SW 1271 (cell line): Measurements from ENCODE around the gene MAPK4.

Experiments used
- DNase-seq, 2 experiments: peaks; one replicate each; lab custom pipeline; 2025; lab: John Stamatoyannopoulos, UW

Gene MAPK4

DNA sequence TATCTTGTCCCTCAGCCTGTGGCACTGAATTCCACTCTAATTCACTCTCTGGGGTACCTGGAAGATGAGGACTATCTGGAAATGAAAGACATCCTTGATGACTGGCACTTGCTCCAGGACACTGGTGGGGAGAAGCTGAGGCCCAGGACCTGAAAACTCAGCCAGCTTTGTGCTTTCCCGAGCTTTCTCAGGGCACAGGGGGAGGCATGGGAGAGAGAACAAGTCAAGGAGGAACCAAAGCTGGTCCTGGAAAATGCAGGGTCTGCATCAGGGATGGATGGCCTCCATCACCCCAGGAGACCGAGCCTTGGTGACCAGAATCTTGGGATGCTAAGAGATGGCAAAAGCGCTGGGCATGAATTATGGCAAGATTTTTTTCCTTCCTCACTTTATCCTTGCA is 65.1 kb downstream of the MAPK4 start:
- DNase-seq: no peak

DNA sequence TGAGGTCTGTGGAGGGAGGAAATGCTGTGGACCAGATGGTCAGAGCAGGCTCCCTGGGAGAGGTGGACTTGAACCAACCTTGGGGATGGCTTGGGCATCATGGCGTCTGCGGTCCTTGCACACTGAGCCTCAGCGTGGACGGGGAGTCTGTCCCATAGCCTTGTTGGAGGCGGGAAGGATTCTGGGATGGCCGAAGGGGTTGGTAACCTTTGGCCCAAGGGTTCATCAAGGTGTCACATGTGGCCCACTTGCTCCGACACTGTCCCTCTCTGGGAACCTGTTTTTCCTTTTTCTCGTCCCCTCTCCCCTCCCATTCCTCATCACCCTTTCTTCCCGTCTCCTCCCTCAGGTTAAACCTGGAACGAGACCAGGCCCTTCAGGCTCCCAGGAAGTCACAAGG is 66.4 kb downstream of the MAPK4 start:
- DNase-seq: no peak

DNA sequence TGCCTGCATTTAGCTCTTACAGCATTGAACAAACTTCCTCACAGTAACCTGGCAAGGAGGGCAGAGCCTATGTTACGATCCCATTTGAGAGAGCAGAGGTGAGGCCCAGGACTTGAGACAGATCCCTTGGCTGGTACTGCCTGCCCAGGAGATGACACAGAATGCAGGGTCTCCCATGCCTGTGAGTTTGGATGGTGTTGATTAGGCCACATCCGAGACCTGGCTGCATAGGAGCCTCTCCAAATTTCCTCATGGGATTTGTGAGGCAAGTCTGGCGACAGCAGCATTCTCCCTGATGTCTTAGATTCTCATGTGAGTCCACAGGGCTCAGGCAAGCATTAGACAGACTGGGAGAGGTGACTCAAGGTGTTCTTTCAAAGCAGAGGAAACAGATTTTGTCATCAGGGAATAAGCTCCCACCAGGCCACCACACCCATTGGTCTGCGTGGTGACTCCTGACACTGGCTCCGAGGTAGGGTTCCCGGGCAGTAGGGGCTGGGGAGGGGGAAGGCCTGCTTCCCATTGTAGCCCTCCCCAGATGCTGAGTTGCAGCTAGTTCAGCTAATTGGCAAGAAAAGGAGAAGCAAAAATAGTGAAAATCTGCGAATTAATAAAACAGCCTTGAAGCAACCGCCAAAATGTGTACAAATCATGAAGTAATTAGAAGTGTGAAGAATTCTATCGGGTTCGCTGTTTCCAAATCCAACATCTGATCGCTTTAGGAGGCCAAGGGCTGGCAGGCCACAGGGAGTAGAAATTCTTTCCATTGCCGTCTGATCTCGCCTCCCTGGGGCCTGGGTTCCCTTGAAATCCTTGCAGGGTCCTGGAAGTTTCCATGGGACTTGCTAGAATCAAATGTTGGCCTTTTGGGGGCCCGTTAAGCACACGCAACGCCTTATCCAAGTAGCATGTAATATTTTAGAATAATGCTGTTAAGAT is 68.0 kb downstream of the MAPK4 start:
- DNase-seq: no peak

DNA sequence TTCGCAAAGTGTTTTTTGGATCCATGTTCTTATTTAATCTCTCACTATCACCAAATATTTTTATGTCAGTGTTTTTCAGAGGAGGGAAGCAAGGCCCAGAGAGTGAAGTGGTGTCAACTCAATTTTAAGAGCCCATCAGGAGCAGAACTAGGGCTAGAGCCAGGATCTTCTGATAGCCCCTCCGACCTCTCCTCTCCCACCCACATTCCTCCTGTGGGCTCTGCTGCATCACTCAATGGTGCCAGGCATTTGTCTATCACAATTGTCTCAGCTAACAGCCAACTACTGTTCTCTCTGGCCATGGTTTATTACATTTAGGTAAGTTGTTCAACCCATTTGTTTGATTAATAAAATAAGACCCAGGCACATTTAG is 68.6 kb downstream of the MAPK4 start:
- no peak for DNase-seq

DNA sequence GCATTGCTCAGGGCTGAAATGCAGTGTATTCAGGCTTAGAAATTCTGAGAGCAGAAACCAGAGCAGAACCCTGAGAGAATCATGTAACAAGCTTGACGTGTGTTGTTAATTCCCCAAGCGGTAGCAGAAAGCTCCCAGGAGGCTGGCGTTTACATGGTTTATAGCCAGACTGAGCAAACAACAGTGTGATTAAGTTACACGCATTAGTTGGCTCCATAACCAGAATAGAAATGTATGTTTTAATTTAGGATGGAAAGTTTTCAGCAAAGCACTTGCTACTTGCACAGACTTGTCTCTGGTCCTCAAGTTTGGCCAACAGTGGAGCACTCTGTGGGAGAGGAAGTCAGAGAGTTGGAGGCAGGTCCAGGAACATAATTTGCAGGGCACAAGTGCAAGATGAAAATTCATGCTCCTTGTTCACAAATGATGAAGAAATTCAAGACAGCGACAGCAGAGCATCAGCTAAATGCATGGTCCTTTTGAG is 69.3 kb downstream of the MAPK4 start:
- DNase-seq: no peak

DNA sequence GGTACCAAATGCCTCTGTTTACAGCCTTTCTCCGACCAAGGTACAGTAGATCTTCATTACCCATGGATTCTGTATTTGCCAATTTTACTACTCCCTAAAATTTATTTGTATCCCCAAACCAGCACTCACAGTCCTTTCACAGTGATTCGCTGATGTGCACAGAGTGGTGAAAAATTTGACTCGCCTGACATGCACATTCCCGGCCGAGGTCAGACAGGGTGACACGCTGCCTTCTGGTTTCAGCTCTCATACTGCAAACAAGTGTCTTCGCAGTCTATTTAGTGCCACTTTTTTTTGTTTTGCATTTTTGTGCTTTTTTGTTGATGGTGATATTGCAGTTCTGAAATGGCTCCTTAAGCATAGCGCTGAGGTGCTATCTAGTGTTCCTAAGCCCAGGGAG is 71.0 kb downstream of the MAPK4 start:
- no peak for DNase-seq

DNA sequence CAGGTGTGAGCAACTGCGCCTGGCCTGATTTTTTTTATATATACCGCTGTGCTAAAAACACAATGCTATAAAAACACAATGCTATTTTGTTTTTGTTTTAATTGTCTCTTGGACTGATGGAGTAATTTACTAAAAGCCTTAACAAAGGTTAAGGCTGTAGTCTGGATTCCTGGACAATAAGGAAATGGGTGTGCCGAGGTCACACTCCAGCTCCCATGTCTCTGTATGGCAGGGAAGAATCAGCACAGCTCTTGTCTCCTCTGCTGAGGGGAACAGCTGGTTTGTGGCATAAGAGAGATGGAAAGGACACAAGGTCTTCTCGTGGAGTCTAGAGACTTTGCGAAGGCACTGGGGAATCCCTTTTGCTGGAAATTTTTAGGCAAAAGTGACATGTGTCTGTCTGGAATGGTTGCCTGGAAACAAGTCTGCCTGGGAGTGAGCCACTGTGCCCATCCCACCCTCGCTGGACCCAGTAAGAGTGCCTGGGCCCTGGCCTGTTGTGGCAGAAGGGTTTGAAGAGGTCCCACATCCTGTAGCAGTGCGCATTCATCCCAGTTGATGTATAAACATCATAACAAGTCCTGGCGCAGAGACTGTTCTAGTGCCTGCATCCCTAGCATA is 73.1 kb downstream of the MAPK4 start:
- DNase-seq: no peak

DNA sequence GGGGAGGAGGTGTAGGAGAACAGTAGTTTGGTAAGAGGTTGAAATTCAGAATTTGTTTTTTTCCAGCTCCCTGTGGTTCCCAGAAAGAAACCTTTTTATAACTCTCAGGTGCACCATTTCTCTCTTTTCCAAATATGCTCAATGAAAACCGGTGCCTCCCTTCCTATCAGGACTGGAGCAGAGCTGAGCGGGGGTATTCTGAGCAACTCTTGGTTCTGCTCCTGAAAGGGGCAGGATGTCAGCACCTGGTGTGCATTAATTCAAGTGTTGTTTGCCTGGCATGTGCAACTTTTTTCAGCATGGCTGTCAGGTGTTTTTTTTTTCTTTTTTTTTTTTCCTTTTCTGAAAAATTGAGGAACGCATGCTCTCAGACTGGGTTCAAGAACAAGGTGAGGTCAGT is 74.1 kb downstream of the MAPK4 start:
- no peak for DNase-seq

DNA sequence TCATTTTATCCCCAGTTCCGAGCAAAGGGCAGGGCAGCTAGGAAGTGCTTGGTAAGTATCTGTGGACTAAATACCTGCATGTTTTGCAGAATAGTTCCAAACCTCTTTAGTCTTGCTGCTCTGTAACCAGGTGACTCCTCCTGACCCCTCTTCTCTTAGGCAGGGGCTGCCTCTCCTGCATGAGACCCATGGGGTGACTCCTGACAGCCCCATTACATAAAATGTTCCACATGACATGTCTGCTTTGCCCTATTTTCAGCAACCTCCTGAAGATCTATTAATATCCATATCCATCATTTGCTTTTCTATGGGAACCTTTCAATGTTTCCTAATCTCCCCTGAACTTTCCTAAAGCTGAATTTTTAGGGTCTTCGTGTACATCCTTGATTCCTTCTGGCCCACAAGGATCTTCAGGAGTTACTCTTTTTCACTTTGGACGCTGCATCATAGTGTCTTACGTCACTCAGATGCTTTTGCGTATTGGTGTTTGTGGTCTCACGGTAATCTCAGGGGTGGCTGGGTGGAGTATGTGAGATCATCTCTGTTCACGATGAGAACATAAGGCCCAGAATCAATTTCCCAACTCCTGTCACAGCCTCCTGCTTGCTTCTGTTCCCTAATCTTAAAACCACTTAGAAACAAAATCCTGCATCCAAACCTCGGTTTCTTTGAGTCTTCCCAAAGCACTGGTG is 76.6 kb downstream of the MAPK4 start:
- no peak for DNase-seq

DNA sequence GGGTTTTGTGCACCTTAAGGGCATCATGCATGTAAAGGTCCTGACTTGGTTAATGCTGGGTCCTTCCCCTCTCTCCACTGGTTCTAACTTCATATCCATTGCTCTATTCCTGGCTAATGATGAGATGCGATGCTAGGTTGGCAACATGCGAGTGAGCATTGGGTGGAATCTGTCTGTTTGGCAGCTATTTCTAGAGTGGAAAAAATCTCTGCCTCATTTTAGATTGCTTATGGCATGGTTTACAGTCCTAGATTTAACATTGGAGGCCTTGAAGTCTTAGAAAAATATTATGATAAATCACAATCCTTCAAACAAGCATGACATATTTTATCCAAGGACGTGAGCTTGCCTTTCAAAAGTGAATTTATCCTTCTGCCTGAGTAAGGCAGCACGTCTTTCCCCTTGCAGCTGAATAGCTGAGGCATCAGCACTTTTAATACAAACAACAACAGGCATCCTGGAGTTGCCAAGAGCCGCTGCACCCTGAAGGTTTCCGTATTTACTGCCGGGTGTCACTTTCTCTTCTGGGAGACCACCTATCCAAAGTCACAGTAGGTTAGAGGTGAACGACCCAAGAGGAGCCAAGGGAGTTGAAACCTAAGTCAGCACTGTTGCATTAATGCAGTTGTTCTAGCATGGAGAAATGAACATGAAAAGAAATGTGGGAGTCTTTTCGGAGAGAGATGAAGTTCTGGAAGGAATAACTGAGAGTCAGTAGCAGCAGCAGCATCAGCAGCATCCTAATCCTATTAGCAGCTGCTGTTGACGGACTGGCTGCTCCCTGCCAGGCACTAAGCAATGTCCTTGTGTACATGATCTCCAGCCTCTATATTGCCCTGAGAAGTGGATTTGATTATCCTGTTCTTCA is 78.4 kb downstream of the MAPK4 start:
- no peak for DNase-seq

DNA sequence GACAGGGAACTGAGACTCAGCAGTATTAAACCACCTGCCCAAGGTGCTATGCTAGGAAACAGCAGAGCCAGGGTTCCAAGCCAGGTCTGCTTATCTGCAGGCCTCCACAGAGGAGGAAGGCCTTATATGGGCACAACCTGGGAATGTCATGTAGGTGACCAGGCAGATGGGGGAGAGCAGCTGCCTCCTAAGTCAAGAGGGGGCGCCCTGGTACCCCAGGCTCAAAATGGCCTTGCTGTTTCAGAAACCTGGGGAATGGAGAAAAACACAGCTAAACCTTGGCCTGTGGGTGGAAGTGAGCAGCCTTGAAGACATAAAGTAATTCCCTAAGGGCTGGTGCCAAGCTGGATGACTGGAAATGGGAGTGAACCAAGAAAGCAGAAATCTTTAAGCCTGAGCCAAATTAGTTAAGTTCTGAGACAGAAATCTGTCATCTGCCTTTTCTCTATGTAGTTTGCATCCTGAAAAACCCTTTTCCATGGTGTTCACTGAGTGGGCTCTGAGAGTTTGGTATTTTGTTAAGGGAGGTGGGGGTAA is 79.1 kb downstream of the MAPK4 start:
- no peak for DNase-seq

DNA sequence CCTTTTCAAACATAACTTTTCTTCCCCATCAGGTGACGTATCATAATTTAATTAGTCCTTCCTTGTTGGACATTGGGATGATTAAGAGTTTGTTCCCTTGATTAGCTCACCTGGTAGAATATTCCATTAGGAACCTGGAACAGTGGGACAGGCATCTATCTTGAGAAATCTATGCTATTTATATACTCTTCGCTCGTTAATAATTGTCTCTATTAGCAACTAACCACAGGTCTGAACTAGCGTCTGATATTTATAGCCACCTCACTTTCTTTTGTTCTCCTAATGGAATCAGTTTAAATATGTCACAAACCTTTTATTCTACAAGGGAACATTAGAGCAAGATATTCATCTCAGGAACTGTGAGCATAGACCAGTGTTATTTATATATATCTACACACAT is 79.8 kb downstream of the MAPK4 start:
- no peak for DNase-seq

DNA sequence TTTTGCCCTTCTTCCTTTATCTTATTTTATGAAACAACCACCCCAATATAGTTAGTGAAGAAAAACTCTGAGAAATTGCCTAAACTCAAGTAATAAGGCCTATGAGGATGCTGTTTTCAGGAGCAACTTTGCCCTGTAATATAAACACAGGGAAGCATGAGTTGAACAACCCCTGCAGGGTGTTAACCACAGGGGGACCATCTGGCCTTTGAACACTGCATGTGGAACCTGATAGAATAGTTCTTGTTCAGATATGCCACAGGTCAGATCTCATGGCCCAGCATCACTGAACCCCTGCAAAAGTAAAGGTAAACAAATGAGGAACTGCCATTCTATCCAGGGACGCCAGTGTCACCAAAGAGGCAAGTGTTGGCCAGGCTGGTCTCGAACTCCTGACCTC is 82.6 kb downstream of the MAPK4 start:
- no peak for DNase-seq

DNA sequence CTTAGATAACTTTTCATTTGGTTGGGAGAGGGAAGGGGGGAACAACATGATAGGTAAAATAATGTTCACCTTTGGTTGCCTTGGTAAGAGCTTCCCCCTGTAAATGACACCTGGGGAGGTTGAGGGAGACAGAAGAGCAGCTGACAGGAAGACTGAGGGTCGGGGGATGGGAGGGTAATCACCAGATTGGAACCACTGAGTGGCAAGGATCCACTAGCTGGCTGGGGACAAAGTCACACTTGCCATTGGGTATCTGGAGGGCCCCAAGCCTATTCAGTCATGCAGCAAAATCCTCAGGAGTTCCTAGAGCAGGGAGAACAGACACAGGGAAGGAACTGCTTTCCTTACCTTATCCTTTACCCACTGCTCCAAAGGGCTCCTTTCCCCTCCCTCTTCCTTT is 84.3 kb downstream of the MAPK4 start:
- no peak for DNase-seq

DNA sequence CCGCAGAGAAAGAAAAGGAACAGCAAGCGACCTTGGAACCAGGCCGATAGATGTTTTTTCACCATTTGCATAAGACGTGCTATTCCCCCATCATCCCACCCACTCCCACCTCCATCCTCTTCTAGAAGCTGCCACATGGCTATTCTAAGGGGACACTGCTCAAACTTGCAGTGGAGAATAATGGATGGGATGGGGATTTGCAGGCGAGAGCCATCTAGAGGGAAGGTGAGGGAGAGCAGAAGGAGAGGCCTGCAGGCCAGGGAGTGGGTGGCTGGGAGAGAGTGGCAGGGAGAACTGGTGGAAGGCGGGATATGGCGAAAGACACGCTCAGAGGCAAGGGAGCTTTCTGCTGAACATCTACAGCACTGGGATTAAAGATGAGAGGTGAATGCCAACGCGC is 84.9 kb downstream of the MAPK4 start:
- no peak for DNase-seq

DNA sequence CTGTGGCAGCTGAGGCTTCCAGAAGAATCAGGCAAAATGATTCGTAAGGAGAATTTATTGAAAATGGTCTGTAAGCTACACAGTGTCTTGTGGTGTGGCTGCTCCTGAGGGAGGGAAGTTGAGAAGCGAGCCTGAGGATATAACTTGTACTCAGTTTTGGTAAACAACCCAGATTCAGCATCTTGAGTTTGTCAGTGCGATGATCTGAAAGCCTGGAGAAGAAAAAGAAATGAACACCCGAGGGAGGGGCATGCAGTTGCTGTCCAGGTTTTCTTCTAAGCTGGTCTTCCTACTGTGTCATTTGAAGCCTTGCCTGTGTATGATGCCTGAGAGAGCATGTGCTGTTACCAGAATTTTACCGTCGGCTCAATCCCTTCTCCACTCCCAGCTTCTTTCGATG is 87.3 kb downstream of the MAPK4 start:
- DNase-seq: no peak

DNA sequence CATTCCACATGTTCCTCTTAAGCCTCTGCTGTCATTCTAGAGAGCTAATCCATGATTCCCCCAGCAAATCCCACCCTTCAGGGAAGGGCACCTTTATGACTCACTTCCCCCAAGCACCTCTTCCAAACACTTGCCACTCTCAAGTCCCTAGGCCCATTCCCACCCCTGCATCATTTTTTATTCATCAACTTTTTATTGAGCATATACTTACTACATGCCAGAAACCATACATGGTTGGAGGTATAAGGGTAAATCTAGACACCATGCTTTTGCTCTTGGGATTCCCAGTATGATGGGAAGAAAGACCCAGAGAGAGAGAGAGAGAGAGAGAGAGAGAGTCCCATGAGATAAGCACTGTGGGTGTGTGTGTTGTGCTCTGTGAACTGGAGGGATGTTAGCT is 87.9 kb downstream of the MAPK4 start:
- no peak for DNase-seq

DNA sequence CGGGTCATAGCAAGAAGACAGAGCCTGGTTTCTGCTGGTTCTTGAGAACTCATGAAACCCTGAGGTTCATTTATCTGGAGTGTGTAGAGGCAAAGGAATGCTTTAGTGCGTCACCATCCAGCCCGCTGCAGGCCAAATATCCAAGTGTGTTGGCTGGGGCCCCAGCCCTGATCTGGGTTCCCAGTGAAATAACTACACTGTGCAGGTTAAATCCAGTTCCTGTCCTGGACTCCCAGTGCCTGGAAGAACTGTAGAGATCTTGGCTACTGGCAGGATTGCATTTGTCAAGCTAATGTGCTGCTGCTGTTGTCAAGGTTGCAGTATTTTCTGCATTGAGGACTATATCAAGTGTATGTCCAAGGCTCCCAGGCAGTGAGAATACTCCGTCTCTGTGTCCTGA is 89.9 kb downstream of the MAPK4 start:
- DNase-seq: no peak

DNA sequence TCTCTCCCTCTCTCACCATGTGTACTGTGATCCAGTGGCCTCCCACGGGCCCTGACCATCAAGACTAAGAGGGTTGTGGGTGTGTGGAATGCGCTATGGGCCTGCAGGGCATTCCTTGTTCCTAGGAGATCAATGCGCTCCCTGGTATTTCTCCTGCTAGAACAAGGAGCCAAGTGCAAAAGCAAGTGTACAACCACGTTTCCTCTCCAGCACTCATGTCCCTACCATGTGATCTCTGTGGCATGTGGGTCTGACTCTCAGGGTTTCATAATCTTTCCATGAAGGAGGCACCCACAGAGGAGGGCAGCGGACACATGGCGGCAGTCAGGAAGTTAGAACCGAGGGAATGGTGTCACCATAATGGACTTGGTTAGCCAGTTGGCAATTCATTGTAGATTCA is 91.4 kb downstream of the MAPK4 start:
- no peak for DNase-seq

DNA sequence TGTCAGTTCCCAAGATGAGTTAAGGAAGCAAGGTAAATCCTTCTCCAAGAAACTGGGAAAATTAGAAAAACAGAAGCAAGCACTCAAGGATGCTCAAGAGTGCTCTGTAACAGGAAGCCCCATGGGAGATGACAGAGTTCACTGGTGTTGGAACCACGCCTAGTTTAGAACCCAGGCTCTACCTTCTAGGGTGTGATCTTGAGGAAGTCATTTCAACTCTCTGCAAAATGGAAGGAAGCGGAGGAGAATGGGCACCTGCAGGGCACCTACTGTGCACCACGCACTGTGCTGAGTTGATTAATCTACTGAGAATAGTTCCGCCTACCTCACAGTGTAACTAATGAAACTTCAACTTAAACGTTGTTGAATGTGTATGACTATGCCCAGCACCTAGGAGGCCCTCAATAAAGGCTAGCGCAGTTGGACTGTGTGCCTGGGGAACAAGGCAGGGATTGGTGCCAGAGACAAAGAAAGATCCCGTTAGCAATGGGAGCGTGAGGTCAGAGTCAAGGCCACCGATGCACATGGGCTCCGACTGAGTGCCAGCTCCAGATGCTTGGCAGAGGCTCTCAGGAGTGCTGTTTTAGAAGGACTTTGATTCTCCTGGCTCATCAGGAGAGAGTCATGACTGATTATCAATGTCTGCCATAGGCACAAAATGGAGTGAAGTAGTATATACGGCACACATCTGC is 93.7 kb downstream of the MAPK4 start:
- no peak for DNase-seq

DNA sequence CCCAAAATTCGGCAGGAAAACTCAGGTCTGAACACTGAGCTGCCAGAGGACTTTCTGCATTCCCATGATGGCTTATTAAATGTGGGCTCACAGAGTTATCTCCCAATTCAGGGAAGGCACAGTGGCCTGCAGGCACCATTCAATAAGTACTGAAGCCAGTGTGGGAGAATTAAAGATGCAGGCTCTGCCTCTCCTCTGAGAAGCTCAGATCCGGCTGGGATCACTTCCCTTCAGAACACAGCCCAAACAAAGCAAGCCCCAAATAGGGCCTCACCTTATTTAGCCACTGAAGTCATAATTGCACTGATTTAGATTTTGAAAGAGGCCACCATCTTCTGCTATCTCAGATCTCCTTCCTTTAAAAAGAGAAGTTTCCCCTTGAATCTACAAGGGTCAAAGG is 94.3 kb downstream of the MAPK4 start:
- no peak for DNase-seq
